Measurements from ENCODE around the gene LRRC8D. TPM values are rescaled to one million over a fixed set of nuclear protein-coding genes. Genes with fewer than 3 reads are reported as not detected.
"Not testable (repeated sequence)": the region's sequence is repeated elsewhere in the genome, so short reads cannot be mapped to it uniquely, and the experiment has no call there.

The LRRC8D gene
- 42.0 and 43.7 TPM in 2 replicates for total RNA-seq (2022)
- Bru-seq, nascent RNA: percentile 90 among the genes with signal in this experiment
- BruChase-seq, experiment 1, labeled RNA remaining after a 6-hour chase: percentile 97 among the genes with signal in this experiment
- BruChase-seq, experiment 2, labeled RNA remaining after a 2-hour chase: percentile 98 among the genes with signal in this experiment
- long read RNA-seq, transcript LRRC8D-202 (3 exons, 3,345 nt): minor isoform, 11 of 55 reads
- long read RNA-seq, transcript LRRC8D-206 (2 exons, 922 nt): minor isoform, 10 of 55 reads
- long read RNA-seq, transcript LRRC8D-201 (3 exons, 3,950 nt): major isoform, 13 of 55 reads
- long read RNA-seq, partial matches to known transcripts: 3 of 55 reads
- long read RNA-seq, other reads (novel, unspliced or antisense): 18 of 55 reads

GRCh38 chr1:89820422-89821321 lies at the start of gene LRRC8D:
Gene LRRC8D, plus strand, starts transcription at chr1:89821032. Its CDS starts 112,037 bp downstream, at chr1:89933069.
- ChIA-PET POLR2A (interaction anchor here (0.6 to 5.4 kb wide), 28 partner anchors 9 to 1905 kb away, joined by 3 to 61 read pairs (median 4); partner anchors contain the start of gene ZNF326), CTCF (interaction anchor here (0.6 to 9.4 kb wide), 7 partner anchors 12 to 167 kb away, joined by 3 to 48 read pairs (median 4); no protein-coding TSS in a partner anchor)
- intact Hi-C loops (cut with micrococcal nuclease): loop anchor here (5.0 kb wide), 2 partner anchors 67 to 177 kb away; partner anchors contain the start of gene ZNF326
- no peaks in the 10 kb centered on the region for H3K9me3 Mint-ChIP-seq (ENCODE audit: unreplicated experiment)
- no peaks in the 10 kb centered on the region for H3K36me3 Mint-ChIP-seq (ENCODE audit: insufficient read depth, unreplicated experiment)
- peak within 1 kb of the TSS; percentile 89 for H3K4me3 Mint-ChIP-seq (ENCODE audit: unreplicated experiment)
- no peak for TF ChIP-seq CTCF (IDR thresholded peaks at IDR 0.05; ENCODE audit: unreplicated experiment)
- DNase-seq (ENCODE audit: unreplicated experiment): peak; percentile 76
- BruUV-seq (replicated peaks): no TSS peak
- peaks cover 38% of the 10 kb centered on the region for H3K4me1 Mint-ChIP-seq (ENCODE audit: insufficient read depth, unreplicated experiment)
- no peak within 1 kb of the TSS for H3K27ac Mint-ChIP-seq (ENCODE audit: low read depth, unreplicated experiment)
- H3K27me3 Mint-ChIP-seq (ENCODE audit: insufficient read depth, unreplicated experiment): peaks cover 6% of the 10 kb centered on the region

GRCh38 chr1:89771991-89772560 lies 48.8 kb upstream of the LRRC8D start:
- Mint-ChIP-seq H3K27ac (ENCODE audit: low read depth, unreplicated experiment) (no peak overlapping the region), H3K9me3 (ENCODE audit: unreplicated experiment) (no peaks in the 10 kb centered on the region), H3K36me3 (ENCODE audit: insufficient read depth, unreplicated experiment) (no peaks in the 10 kb centered on the region), H3K4me3 (ENCODE audit: unreplicated experiment) (no peak overlapping the region), H3K27me3 (ENCODE audit: insufficient read depth, unreplicated experiment) (peaks cover 11% of the 10 kb centered on the region), H3K4me1 (ENCODE audit: insufficient read depth, unreplicated experiment) (no peaks in the 10 kb centered on the region)
- BruUV-seq (replicated peaks): no TSS peak
- ChIA-PET POLR2A (no interaction called here), CTCF (interaction anchor here (0.6 to 2.4 kb wide), 6 partner anchors 9 to 206 kb away, joined by 3 to 11 read pairs (median 4); no protein-coding TSS in a partner anchor)
- no peak for TF ChIP-seq CTCF (IDR thresholded peaks at IDR 0.05; ENCODE audit: unreplicated experiment)
- no peak for DNase-seq (ENCODE audit: unreplicated experiment)
- intact Hi-C loops (cut with micrococcal nuclease): no loop called here

GRCh38 chr1:89776104-89776503 lies 44.7 kb upstream of the LRRC8D start:
- BruUV-seq (replicated peaks); POLR2A ChIA-PET; H3K27ac Mint-ChIP-seq (ENCODE audit: low read depth, unreplicated experiment); H3K4me3 Mint-ChIP-seq (ENCODE audit: unreplicated experiment); DNase-seq (ENCODE audit: unreplicated experiment); H3K9me3 Mint-ChIP-seq (ENCODE audit: unreplicated experiment); H3K4me1 Mint-ChIP-seq (ENCODE audit: insufficient read depth, unreplicated experiment); H3K27me3 Mint-ChIP-seq (ENCODE audit: insufficient read depth, unreplicated experiment); intact Hi-C loops (cut with micrococcal nuclease); H3K36me3 Mint-ChIP-seq (ENCODE audit: insufficient read depth, unreplicated experiment): not testable (repeated sequence)
- CTCF ChIA-PET: interaction anchor here (0.6 to 0.7 kb wide), 3 partner anchors 33 to 290 kb away, joined by 3 read pairs; no protein-coding TSS in a partner anchor

- H3K27me3 Mint-ChIP-seq (ENCODE audit: insufficient read depth, unreplicated experiment); H3K9me3 Mint-ChIP-seq (ENCODE audit: unreplicated experiment); DNase-seq (ENCODE audit: unreplicated experiment); intact Hi-C loops (cut with micrococcal nuclease); H3K4me1 Mint-ChIP-seq (ENCODE audit: insufficient read depth, unreplicated experiment); BruUV-seq (replicated peaks); H3K4me3 Mint-ChIP-seq (ENCODE audit: unreplicated experiment); H3K36me3 Mint-ChIP-seq (ENCODE audit: insufficient read depth, unreplicated experiment); CTCF ChIA-PET; H3K27ac Mint-ChIP-seq (ENCODE audit: low read depth, unreplicated experiment); POLR2A ChIA-PET: not testable (repeated sequence)
Observed at GRCh38 chr1:89777271-89777670, 43.6 kb upstream of the LRRC8D start.
